ENCODE measurements around the gene MYBPHL.
"Not testable (repeated sequence)": the region's sequence is repeated elsewhere in the genome, so short reads cannot be mapped to it uniquely, and the experiment has no call there.

DNA sequence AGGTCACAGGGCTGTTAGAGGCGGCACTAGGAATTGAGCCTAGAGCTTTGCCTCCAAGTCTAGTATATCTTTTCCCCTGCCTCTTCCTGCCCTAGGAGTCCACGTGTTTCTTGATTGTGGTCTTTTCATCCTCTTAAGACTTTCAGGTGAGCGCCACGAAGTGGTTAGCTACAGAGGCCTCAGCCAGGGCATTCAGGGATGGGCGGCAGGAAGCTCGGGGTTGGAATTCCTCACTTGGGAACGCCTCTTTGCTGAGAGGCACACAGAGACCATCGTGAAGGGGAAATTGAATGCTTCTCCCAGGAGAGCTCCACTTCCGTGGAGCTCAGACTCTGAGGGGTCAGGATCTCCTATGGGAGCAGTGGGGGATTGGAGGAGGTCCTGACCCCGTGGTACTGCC, 820 bp downstream of the MYBPHL start:
- TF ChIP-seq, protein P1, sequence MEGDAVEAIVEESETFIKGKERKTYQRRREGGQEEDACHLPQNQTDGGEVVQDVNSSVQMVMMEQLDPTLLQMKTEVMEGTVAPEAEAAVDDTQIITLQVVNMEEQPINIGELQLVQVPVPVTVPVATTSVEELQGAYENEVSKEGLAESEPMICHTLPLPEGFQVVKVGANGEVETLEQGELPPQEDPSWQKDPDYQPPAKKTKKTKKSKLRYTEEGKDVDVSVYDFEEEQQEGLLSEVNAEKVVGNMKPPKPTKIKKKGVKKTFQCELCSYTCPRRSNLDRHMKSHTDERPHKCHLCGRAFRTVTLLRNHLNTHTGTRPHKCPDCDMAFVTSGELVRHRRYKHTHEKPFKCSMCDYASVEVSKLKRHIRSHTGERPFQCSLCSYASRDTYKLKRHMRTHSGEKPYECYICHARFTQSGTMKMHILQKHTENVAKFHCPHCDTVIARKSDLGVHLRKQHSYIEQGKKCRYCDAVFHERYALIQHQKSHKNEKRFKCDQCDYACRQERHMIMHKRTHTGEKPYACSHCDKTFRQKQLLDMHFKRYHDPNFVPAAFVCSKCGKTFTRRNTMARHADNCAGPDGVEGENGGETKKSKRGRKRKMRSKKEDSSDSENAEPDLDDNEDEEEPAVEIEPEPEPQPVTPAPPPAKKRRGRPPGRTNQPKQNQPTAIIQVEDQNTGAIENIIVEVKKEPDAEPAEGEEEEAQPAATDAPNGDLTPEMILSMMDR (IDR thresholded peaks at IDR 0.05): not testable (repeated sequence)
- TF ChIP-seq POLR2A, EP300, POLR2AphosphoS5 (IDR thresholded peaks at IDR 0.05): not testable (repeated sequence)
